Activated T-helper 1 cell treated with anti-CD3 and anti-CD28 coated beads, Interleukin-12 subunit alpha, Interleukin-12 subunit beta, Interleukin-2, Interleukin-4 antibody, amounts not matched to agents 30 ng/mL and 10 ng/mL and 1 ng/mL, durations not matched to agents 14 hours and 24 hours and 36 hours (primary cell): ENCODE data around the gene CLCA1. TPM values are rescaled to one million over a fixed set of nuclear protein-coding genes. Genes with fewer than 3 reads are reported as not detected.

Experiments
- DNase-seq: peaks from one replicate; pipeline ENCODE4 v3.0.0; 2021; ENCODE audit warnings: low spot score
- H3K27ac Mint-ChIP-seq: one replicate; pipeline ENCODE4 v1.8.0; 2021; ENCODE audit warnings: mild to moderate bottlenecking, mixed read lengths
- H3K27me3 Mint-ChIP-seq: one replicate; pipeline ENCODE4 v1.8.0; 2022; ENCODE audit warnings: mild to moderate bottlenecking, moderate library complexity, mixed read lengths; ENCODE audit not compliant: insufficient read depth
- H3K36me3 Mint-ChIP-seq: one replicate; pipeline ENCODE4 v1.8.0; 2021; ENCODE audit warnings: low read depth, mixed read lengths
- H3K4me1 Mint-ChIP-seq: one replicate; pipeline ENCODE4 v1.8.0; 2021; ENCODE audit warnings: low read depth, mixed read lengths
- H3K4me3 Mint-ChIP-seq: one replicate; pipeline ENCODE4 v1.8.0; 2021; ENCODE audit warnings: mild to moderate bottlenecking, moderate library complexity, mixed read lengths
- H3K9me3 Mint-ChIP-seq: one replicate; pipeline ENCODE4 v1.8.0; 2021; ENCODE audit warnings: mixed read lengths
- intact Hi-C: fragments of 100-400 bp; cut with micrococcal nuclease; formaldehyde crosslinking; loops from one replicate; pipeline ENCODE4 v1.15.1; 2024
- total RNA-seq: library from RNA; stranded (reverse); gene quantifications from 2 replicates; pipeline ENCODE4 v1.2.3, GENCODE V29; 2022

Gene CLCA1
- total RNA-seq, 1 donor from 2014 or later: not detected

- intact Hi-C loops: no loop called here
- DNase-seq: no peak
- Mint-ChIP-seq H3K4me1 (no peaks in the 10 kb centered on the region), H3K27me3 (peaks cover 24% of the 10 kb centered on the region), H3K4me3 (no peak overlapping the region), H3K27ac (no peak overlapping the region), H3K36me3 (no peaks in the 10 kb centered on the region), H3K9me3 (no peaks in the 10 kb centered on the region)
Measured at GRCh38 chr1:86472152-86472551, 3.4 kb downstream of the CLCA1 start.

GRCh38 chr1:86472767-86473166 is 4.0 kb downstream of the CLCA1 start:
- intact Hi-C loops: no loop called here
- H3K4me1 Mint-ChIP-seq: no peaks in the 10 kb centered on the region
- H3K27me3 Mint-ChIP-seq: peaks cover 23% of the 10 kb centered on the region
- H3K4me3 Mint-ChIP-seq: no peak overlapping the region
- DNase-seq: no peak
- H3K27ac Mint-ChIP-seq: no peak overlapping the region
- H3K9me3 Mint-ChIP-seq: no peaks in the 10 kb centered on the region
- no peaks in the 10 kb centered on the region for H3K36me3 Mint-ChIP-seq

- H3K4me3 Mint-ChIP-seq: no peak overlapping the region
- intact Hi-C loops: no loop called here
- peaks cover 14% of the 10 kb centered on the region for H3K27me3 Mint-ChIP-seq
- no peaks in the 10 kb centered on the region for H3K9me3 Mint-ChIP-seq
- no peak for DNase-seq
- H3K36me3 Mint-ChIP-seq: no peaks in the 10 kb centered on the region
- H3K4me1 Mint-ChIP-seq: no peaks in the 10 kb centered on the region
- H3K27ac Mint-ChIP-seq: no peak overlapping the region
Measured at GRCh38 chr1:86477256-86477655, 8.5 kb downstream of the CLCA1 start.

- H3K36me3 Mint-ChIP-seq: no peaks in the 10 kb centered on the region
- H3K4me3 Mint-ChIP-seq: no peak overlapping the region
- intact Hi-C loops: no loop called here
- no peak overlapping the region for H3K27ac Mint-ChIP-seq
- H3K4me1 Mint-ChIP-seq: no peaks in the 10 kb centered on the region
- H3K27me3 Mint-ChIP-seq: peaks cover 13% of the 10 kb centered on the region
- DNase-seq: no peak
- no peaks in the 10 kb centered on the region for H3K9me3 Mint-ChIP-seq
Measured at GRCh38 chr1:86477682-86478081, 9.0 kb downstream of the CLCA1 start.

- intact Hi-C loops: no loop called here
- Mint-ChIP-seq H3K4me3 (no peak overlapping the region), H3K27ac (no peak overlapping the region), H3K36me3 (no peaks in the 10 kb centered on the region), H3K4me1 (no peaks in the 10 kb centered on the region), H3K9me3 (no peaks in the 10 kb centered on the region), H3K27me3 (peaks cover 13% of the 10 kb centered on the region)
- no peak for DNase-seq
Measured at GRCh38 chr1:86478416-86479156, 9.9 kb downstream of the CLCA1 start.

GRCh38 chr1:86481966-86482365 is 13.2 kb downstream of the CLCA1 start:
- H3K9me3 Mint-ChIP-seq: no peaks in the 10 kb centered on the region
- no peaks in the 10 kb centered on the region for H3K4me1 Mint-ChIP-seq
- intact Hi-C loops: no loop called here
- no peak for DNase-seq
- H3K36me3 Mint-ChIP-seq: no peaks in the 10 kb centered on the region
- H3K27ac Mint-ChIP-seq: no peak overlapping the region
- no peak overlapping the region for H3K4me3 Mint-ChIP-seq
- H3K27me3 Mint-ChIP-seq: peaks cover 13% of the 10 kb centered on the region

- Mint-ChIP-seq H3K4me3 (no peak overlapping the region), H3K4me1 (no peaks in the 10 kb centered on the region), H3K27ac (no peak overlapping the region), H3K36me3 (no peaks in the 10 kb centered on the region), H3K9me3 (no peaks in the 10 kb centered on the region), H3K27me3 (peaks cover 5% of the 10 kb centered on the region)
- no peak for DNase-seq
- intact Hi-C loops: no loop called here
Measured at GRCh38 chr1:86487131-86487810, 18.5 kb downstream of the CLCA1 start.

- Mint-ChIP-seq H3K27me3 (peaks cover 5% of the 10 kb centered on the region), H3K4me3 (no peak overlapping the region), H3K9me3 (no peaks in the 10 kb centered on the region), H3K27ac (no peak overlapping the region), H3K4me1 (no peaks in the 10 kb centered on the region), H3K36me3 (no peaks in the 10 kb centered on the region)
- DNase-seq: no peak
- intact Hi-C loops: no loop called here
Measured at GRCh38 chr1:86487811-86488141, 19.0 kb downstream of the CLCA1 start.

- DNase-seq: no peak
- H3K4me1 Mint-ChIP-seq: no peaks in the 10 kb centered on the region
- H3K36me3 Mint-ChIP-seq: no peaks in the 10 kb centered on the region
- no peaks in the 10 kb centered on the region for H3K9me3 Mint-ChIP-seq
- peaks cover 3% of the 10 kb centered on the region for H3K27me3 Mint-ChIP-seq
- no peak overlapping the region for H3K27ac Mint-ChIP-seq
- intact Hi-C loops: no loop called here
- H3K4me3 Mint-ChIP-seq: no peak overlapping the region
Measured at GRCh38 chr1:86489242-86489878, 20.6 kb downstream of the CLCA1 start.

- H3K27ac Mint-ChIP-seq: no peak overlapping the region
- H3K36me3 Mint-ChIP-seq: no peaks in the 10 kb centered on the region
- no peak for DNase-seq
- H3K9me3 Mint-ChIP-seq: no peaks in the 10 kb centered on the region
- intact Hi-C loops: no loop called here
- H3K27me3 Mint-ChIP-seq: peaks cover 6% of the 10 kb centered on the region
- no peaks in the 10 kb centered on the region for H3K4me1 Mint-ChIP-seq
- no peak overlapping the region for H3K4me3 Mint-ChIP-seq
Measured at GRCh38 chr1:86491171-86491950, 22.6 kb downstream of the CLCA1 start.

- intact Hi-C loops: no loop called here
- peaks cover 23% of the 10 kb centered on the region for H3K27me3 Mint-ChIP-seq
- H3K4me1 Mint-ChIP-seq: peaks cover 10% of the 10 kb centered on the region
- DNase-seq: no peak
- H3K4me3 Mint-ChIP-seq: no peak overlapping the region
- H3K36me3 Mint-ChIP-seq: no peaks in the 10 kb centered on the region
- no peak overlapping the region for H3K27ac Mint-ChIP-seq
- no peaks in the 10 kb centered on the region for H3K9me3 Mint-ChIP-seq
Measured at GRCh38 chr1:86498281-86498680, 29.6 kb downstream of the CLCA1 start.

GRCh38 chr1:86499987-86500593 is 31.4 kb downstream of the CLCA1 start:
- Mint-ChIP-seq H3K9me3 (no peaks in the 10 kb centered on the region), H3K36me3 (no peaks in the 10 kb centered on the region), H3K4me3 (no peak overlapping the region), H3K27ac (no peak overlapping the region), H3K27me3 (peaks cover 38% of the 10 kb centered on the region), H3K4me1 (peaks cover 16% of the 10 kb centered on the region)
- intact Hi-C loops: loop anchor here (1.0 to 5.0 kb wide), 3 partner anchors 104 to 412 kb away; partner anchors contain the start of genes HS2ST1, ODF2L, SELENOF and SH3GLB1
- no peak for DNase-seq
